Glutamatergic neuron (in vitro differentiated cells): Measurements from ENCODE around the gene KRTAP4-16. TPM values are rescaled to one million over a fixed set of nuclear protein-coding genes. Genes with fewer than 3 reads are reported as not detected.
A peak's percentile ranks its signal among the peaks of the same experiment; 100 is the strongest.
"Not testable (repeated sequence)": the region's sequence is repeated elsewhere in the genome, so short reads cannot be mapped to it uniquely, and the experiment has no call there.

Experiments used
- DNase-seq: peaks from one replicate; pipeline ENCODE4 v3.0.0; 2022
- H3K27ac Mint-ChIP-seq: one replicate; pipeline ENCODE4 v1.8.0; 2020; ENCODE audit warnings: mild to moderate bottlenecking, mixed read lengths, inconsistent platforms; ENCODE audit not compliant: unreplicated experiment
- H3K27me3 Mint-ChIP-seq: one replicate; pipeline ENCODE4 v1.8.0; 2020; ENCODE audit warnings: mild to moderate bottlenecking, moderate library complexity, mixed read lengths, inconsistent platforms; ENCODE audit not compliant: unreplicated experiment
- H3K36me3 Mint-ChIP-seq: one replicate; pipeline ENCODE4 v1.8.0; 2020; ENCODE audit warnings: mild to moderate bottlenecking, mixed read lengths, inconsistent platforms; ENCODE audit not compliant: unreplicated experiment
- H3K4me1 Mint-ChIP-seq: one replicate; pipeline ENCODE4 v1.8.0; 2020; ENCODE audit warnings: mild to moderate bottlenecking, low read depth, mixed read lengths, inconsistent platforms; ENCODE audit not compliant: unreplicated experiment
- H3K4me3 Mint-ChIP-seq: one replicate; pipeline ENCODE4 v1.8.0; 2020; ENCODE audit warnings: mild to moderate bottlenecking, mixed read lengths, inconsistent platforms; ENCODE audit not compliant: unreplicated experiment
- H3K9me3 Mint-ChIP-seq: one replicate; pipeline ENCODE4 v1.8.0; 2020; ENCODE audit warnings: mild to moderate bottlenecking, moderate library complexity, mixed read lengths, inconsistent platforms; ENCODE audit not compliant: unreplicated experiment
- long read RNA-seq: library from polyadenylated mRNA; unstranded; transcript quantifications from one replicate; pipeline ENCODE4 v2.0.0, GENCODE V29; 2020; ENCODE audit not compliant: unreplicated experiment
- total RNA-seq: library from RNA; stranded (reverse); fragmentation: NEBNext Ultra II Directional; extraction: Animal tissue kit (Norgen Biotek cat#: 25700); gene quantifications from one replicate; pipeline ENCODE4 v1.2.1, GENCODE V29; 2021; ENCODE audit not compliant: unreplicated experiment
- TF ChIP-seq, protein P1 (sequence below): fragments of 200-600 bp; sonication (generic); IDR thresholded peaks from one replicate; pipeline ENCODE4 v1.5.0; 2021; ENCODE audit not compliant: partially characterized antibody, unreplicated experiment

The KRTAP4-16 gene
- total RNA-seq, result not detected
- long read RNA-seq, result 0 reads

DNA sequence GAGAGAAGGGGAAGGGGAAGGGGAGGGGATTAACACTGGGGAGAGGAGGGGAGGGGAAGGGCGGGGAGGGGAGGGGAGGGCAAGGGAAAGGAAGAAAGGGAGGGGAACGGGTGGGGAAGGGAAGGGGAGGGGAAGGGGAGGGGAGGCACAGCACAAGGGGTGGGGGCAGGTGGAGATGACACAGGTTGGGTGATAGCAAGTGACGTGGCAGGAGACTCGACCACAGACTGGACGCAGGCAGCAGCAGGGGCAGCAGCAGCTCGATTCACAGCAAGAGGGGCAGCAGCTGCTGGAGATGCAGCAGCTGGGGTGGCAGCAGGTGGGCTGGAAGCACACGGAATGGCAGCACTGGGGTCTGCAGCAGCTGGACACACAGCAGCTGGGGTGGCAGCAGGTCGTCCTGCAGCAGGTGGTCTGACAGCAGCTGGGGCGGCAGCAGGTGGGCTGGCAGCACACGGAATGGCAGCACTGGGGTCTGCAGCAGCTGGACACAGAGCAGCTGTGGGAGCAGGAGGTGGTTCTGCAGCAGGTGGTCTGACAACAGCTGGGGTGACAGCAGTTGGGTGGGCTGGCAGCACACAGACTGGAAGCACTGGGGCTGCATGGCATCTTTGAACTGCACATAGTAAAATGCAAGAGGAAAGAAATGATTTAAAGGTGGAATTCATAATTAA is at the start of gene KRTAP4-16:
Gene KRTAP4-16 (minus strand): TSS at position 624 of the 674 bp plus-strand sequence. CDS start 0 bp downstream, at position 624.
- Mint-ChIP-seq H3K9me3 (peaks cover 21% of the 10 kb centered on the region), H3K4me1 (no peaks in the 10 kb centered on the region), H3K27ac (no peak within 1 kb of the TSS), H3K36me3 (peaks cover 24% of the 10 kb centered on the region), H3K27me3 (peaks cover 3% of the 10 kb centered on the region), H3K4me3 (no peak within 1 kb of the TSS)
- TF ChIP-seq, protein P1, sequence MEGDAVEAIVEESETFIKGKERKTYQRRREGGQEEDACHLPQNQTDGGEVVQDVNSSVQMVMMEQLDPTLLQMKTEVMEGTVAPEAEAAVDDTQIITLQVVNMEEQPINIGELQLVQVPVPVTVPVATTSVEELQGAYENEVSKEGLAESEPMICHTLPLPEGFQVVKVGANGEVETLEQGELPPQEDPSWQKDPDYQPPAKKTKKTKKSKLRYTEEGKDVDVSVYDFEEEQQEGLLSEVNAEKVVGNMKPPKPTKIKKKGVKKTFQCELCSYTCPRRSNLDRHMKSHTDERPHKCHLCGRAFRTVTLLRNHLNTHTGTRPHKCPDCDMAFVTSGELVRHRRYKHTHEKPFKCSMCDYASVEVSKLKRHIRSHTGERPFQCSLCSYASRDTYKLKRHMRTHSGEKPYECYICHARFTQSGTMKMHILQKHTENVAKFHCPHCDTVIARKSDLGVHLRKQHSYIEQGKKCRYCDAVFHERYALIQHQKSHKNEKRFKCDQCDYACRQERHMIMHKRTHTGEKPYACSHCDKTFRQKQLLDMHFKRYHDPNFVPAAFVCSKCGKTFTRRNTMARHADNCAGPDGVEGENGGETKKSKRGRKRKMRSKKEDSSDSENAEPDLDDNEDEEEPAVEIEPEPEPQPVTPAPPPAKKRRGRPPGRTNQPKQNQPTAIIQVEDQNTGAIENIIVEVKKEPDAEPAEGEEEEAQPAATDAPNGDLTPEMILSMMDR, result no peak
- DNase-seq, result peak; percentile 23

DNA sequence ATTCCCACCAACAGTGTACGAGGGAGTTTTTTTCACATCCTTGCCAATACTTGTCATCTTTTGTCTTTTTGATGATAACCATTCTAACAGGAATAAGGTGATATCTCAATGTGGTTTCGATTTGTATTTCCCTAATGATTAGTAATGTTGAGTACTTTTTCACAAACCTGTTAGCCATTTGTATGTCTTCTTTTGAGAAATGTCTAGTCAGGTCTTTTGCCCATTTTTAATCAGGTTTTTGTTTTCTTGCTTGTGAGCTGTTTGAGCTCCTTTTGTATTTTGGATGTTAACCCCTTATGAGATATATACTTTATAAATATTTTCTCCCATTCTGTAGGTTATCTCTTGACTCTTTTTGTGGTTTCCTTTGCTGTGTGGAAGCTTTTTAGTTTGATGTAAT is 49.5 kb upstream of the KRTAP4-16 start:
- Mint-ChIP-seq H3K27ac (no peak overlapping the region), H3K9me3 (peaks cover 8% of the 10 kb centered on the region), H3K4me3 (no peak overlapping the region), H3K4me1 (no peaks in the 10 kb centered on the region), H3K36me3 (peaks cover 4% of the 10 kb centered on the region), H3K27me3 (peaks cover 8% of the 10 kb centered on the region)
- TF ChIP-seq, protein P1, result no peak
- no peak for DNase-seq

DNA sequence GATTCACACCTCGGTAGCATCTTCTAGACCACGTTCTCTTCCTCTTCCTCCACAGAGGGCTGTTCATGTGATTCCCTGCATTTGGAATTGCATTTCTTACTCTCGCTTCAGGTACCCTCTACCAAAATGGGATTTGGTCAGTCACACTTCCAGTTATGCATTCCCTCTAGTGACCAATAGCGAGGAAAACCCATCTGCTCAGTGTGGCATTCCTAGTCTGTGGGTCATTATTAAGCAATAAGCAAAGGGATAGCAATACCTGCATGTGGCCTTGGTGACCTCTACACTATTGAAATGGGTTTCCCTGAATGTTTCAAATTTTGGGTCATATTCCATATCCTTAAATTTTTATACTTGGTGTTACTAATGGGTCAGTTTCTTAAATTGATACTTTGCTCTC is 48.0 kb upstream of the KRTAP4-16 start:
- Mint-ChIP-seq H3K27ac (no peak overlapping the region), H3K9me3 (peaks cover 8% of the 10 kb centered on the region), H3K27me3 (peaks cover 8% of the 10 kb centered on the region), H3K4me1 (no peaks in the 10 kb centered on the region), H3K36me3 (peaks cover 4% of the 10 kb centered on the region), H3K4me3 (no peak overlapping the region)
- TF ChIP-seq, protein P1, result no peak
- no peak for DNase-seq

DNA sequence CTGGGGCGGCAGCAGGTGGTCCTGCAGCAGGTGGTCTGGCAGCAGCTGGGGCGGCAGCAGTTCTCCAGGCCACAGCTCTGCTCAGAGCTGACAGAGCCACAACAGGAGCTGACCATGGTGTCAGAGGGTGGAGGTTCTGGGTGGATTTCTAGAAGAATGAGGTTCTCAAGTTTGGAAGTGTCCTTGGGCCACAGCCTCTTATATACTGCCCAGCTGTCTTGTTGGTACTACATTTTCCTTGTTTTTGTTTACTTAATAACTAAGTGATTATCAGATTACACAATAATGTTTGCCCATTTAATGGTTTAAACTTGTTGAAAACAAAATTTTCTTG is 47.6 kb upstream of the KRTAP4-16 start, which contains the start of gene KRTAP4-5:
Gene KRTAP4-5 (minus strand): TSS at position 174 of the 334 bp plus-strand sequence. CDS start 58 bp downstream, at position 116.
- peaks cover 8% of the 10 kb centered on the region for H3K9me3 Mint-ChIP-seq
- DNase-seq, result no peak
- H3K27ac Mint-ChIP-seq, result peak within 1 kb of the TSS; percentile 23
- TF ChIP-seq, protein P1, result no peak
- H3K27me3 Mint-ChIP-seq, result peaks cover 8% of the 10 kb centered on the region
- H3K36me3 Mint-ChIP-seq, result peaks cover 4% of the 10 kb centered on the region
- H3K4me1 Mint-ChIP-seq, result no peaks in the 10 kb centered on the region
- H3K4me3 Mint-ChIP-seq, result no peak within 1 kb of the TSS

DNA sequence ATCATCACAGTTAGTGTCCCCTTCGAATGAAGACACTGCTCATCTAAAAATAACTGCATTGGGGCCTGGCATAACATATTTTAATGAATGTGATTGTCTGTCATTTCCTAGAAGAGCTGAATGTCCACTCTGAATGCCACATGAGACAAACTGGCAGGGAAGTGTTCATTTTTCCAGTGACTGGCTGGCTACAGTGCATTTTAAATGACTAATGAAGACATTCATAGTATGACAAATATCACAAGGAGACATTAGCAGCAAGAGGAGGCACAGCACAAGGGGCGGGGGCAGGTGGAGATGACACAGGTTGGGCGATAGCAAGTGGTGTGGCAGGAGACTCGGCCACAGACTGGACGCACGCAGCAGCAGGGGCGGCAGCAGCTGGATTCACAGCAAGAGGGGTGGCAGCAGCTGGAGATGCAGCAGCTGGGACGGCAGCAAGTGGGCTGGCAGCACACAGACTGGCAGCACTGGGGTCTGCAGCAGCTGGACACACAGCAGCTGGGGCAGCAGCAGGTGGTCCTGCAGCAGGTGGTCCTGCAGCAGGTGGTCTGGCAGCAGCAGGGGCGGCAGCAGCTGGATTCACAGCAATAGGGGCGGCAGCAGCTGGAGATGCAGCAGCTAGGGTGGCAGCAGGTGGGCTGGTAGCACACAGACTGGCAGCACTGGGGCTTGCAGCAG is 47.1 kb upstream of the KRTAP4-16 start:
- H3K36me3 Mint-ChIP-seq, H3K4me1 Mint-ChIP-seq, H3K9me3 Mint-ChIP-seq, H3K27me3 Mint-ChIP-seq, H3K4me3 Mint-ChIP-seq: not testable (repeated sequence)
- H3K27ac Mint-ChIP-seq, result peak overlapping the region; percentile 23
- DNase-seq, result peak; percentile 22
